ENCODE results near the gene GIMD1. TPM values are rescaled to one million over a fixed set of nuclear protein-coding genes. Genes with fewer than 3 reads are reported as not detected.
"Not testable (repeated sequence)": the region's sequence is repeated elsewhere in the genome, so short reads cannot be mapped to it uniquely, and the experiment has no call there.

Gene GIMD1
- total RNA-seq, 2 experiments from 2014 or later: not detected

- Mint-ChIP-seq H3K36me3 (ENCODE audit: low read depth) (peaks cover 52% of the 10 kb centered on the region), H3K27me3 (ENCODE audit: low read depth) (no peaks in the 10 kb centered on the region), H3K9me3 (peaks cover under 1% of the 10 kb centered on the region), H3K27ac (no peak overlapping the region), H3K4me1 (ENCODE audit: low read depth) (peaks cover 36% of the 10 kb centered on the region), H3K4me3 (no peak overlapping the region)
- DNase-seq: no peak
- intact Hi-C loops (cut with micrococcal nuclease): no loop called here
- CTCF ChIA-PET: no interaction called here
Measured at GRCh38 chr4:106343865-106344646, 24.5 kb downstream of the GIMD1 start.

GRCh38 chr4:106340774-106341173, 27.8 kb downstream of the GIMD1 start:
- CTCF ChIA-PET: no interaction called here

GRCh38 chr4:106339431-106339830, 29.1 kb downstream of the GIMD1 start:
- no peaks in the 10 kb centered on the region for H3K27me3 Mint-ChIP-seq (ENCODE audit: low read depth)
- CTCF ChIA-PET: no interaction called here
- peaks cover 42% of the 10 kb centered on the region for H3K4me1 Mint-ChIP-seq (ENCODE audit: low read depth)
- DNase-seq: no peak
- H3K36me3 Mint-ChIP-seq (ENCODE audit: low read depth): peaks cover 74% of the 10 kb centered on the region
- H3K4me3 Mint-ChIP-seq: no peak overlapping the region
- H3K9me3 Mint-ChIP-seq: peaks cover 12% of the 10 kb centered on the region
- intact Hi-C loops (cut with micrococcal nuclease): no loop called here
- no peak overlapping the region for H3K27ac Mint-ChIP-seq

More at GRCh38 chr4:106340774-106341173, 27.8 kb downstream of the GIMD1 start:
- Mint-ChIP-seq H3K27me3 (ENCODE audit: low read depth) (no peaks in the 10 kb centered on the region), H3K4me3 (no peak overlapping the region), H3K4me1 (ENCODE audit: low read depth) (peaks cover 45% of the 10 kb centered on the region), H3K27ac (no peak overlapping the region), H3K36me3 (ENCODE audit: low read depth) (peaks cover 70% of the 10 kb centered on the region), H3K9me3 (peaks cover 12% of the 10 kb centered on the region)
- DNase-seq: no peak
- intact Hi-C loops (cut with micrococcal nuclease): loop anchor here (2.0 kb wide), 1 partner anchor 14 kb away; no protein-coding TSS in a partner anchor

- intact Hi-C loops (cut with micrococcal nuclease): no loop called here
- peaks cover 39% of the 10 kb centered on the region for H3K4me1 Mint-ChIP-seq (ENCODE audit: low read depth)
- H3K36me3 Mint-ChIP-seq (ENCODE audit: low read depth): peaks cover 76% of the 10 kb centered on the region
- CTCF ChIA-PET: no interaction called here
- no peaks in the 10 kb centered on the region for H3K27me3 Mint-ChIP-seq (ENCODE audit: low read depth)
- no peak overlapping the region for H3K27ac Mint-ChIP-seq
- DNase-seq: no peak
- no peak overlapping the region for H3K4me3 Mint-ChIP-seq
- peaks cover 12% of the 10 kb centered on the region for H3K9me3 Mint-ChIP-seq
Measured at GRCh38 chr4:106338671-106339070, 29.9 kb downstream of the GIMD1 start.

GRCh38 chr4:106337916-106338315, 30.7 kb downstream of the GIMD1 start:
- CTCF ChIA-PET: no interaction called here
- Mint-ChIP-seq H3K27me3 (ENCODE audit: low read depth) (no peaks in the 10 kb centered on the region), H3K36me3 (ENCODE audit: low read depth) (peaks cover 76% of the 10 kb centered on the region), H3K4me3 (no peak overlapping the region), H3K4me1 (ENCODE audit: low read depth) (peaks cover 39% of the 10 kb centered on the region), H3K9me3 (peaks cover 12% of the 10 kb centered on the region), H3K27ac (no peak overlapping the region)
- no peak for DNase-seq
- intact Hi-C loops (cut with micrococcal nuclease): no loop called here

- no peak for DNase-seq
- Mint-ChIP-seq H3K27ac (no peak overlapping the region), H3K27me3 (ENCODE audit: low read depth) (no peaks in the 10 kb centered on the region), H3K36me3 (ENCODE audit: low read depth) (peaks cover 72% of the 10 kb centered on the region), H3K4me3 (no peak overlapping the region), H3K9me3 (peaks cover 12% of the 10 kb centered on the region), H3K4me1 (ENCODE audit: low read depth) (peaks cover 32% of the 10 kb centered on the region)
- intact Hi-C loops (cut with micrococcal nuclease): no loop called here
- CTCF ChIA-PET: no interaction called here
Measured at GRCh38 chr4:106336618-106337017, 32.0 kb downstream of the GIMD1 start.

- H3K27me3 Mint-ChIP-seq (ENCODE audit: low read depth): no peaks in the 10 kb centered on the region
Measured at GRCh38 chr4:106334741-106335470, 33.7 kb downstream of the GIMD1 start.

GRCh38 chr4:106333186-106333585, 35.4 kb downstream of the GIMD1 start:
- CTCF ChIA-PET: no interaction called here
- Mint-ChIP-seq H3K9me3 (peaks cover 10% of the 10 kb centered on the region), H3K4me3 (no peak overlapping the region), H3K36me3 (ENCODE audit: low read depth) (peaks cover 57% of the 10 kb centered on the region), H3K4me1 (ENCODE audit: low read depth) (peaks cover 7% of the 10 kb centered on the region), H3K27me3 (ENCODE audit: low read depth) (no peaks in the 10 kb centered on the region), H3K27ac (no peak overlapping the region)
- no peak for DNase-seq
- intact Hi-C loops (cut with micrococcal nuclease): no loop called here

More at GRCh38 chr4:106334741-106335470, 33.7 kb downstream of the GIMD1 start:
- no peak for DNase-seq
- peaks cover 12% of the 10 kb centered on the region for H3K9me3 Mint-ChIP-seq
- H3K36me3 Mint-ChIP-seq (ENCODE audit: low read depth): peaks cover 65% of the 10 kb centered on the region
- intact Hi-C loops (cut with micrococcal nuclease): no loop called here
- CTCF ChIA-PET: interaction anchor here (0.6 to 0.7 kb wide), 2 partner anchors 626 to 820 kb away, joined by 3 to 4 read pairs; partner anchors contain the start of genes GSTCD and INTS12
- peaks cover 15% of the 10 kb centered on the region for H3K4me1 Mint-ChIP-seq (ENCODE audit: low read depth)
- no peak overlapping the region for H3K4me3 Mint-ChIP-seq
- H3K27ac Mint-ChIP-seq: no peak overlapping the region

- H3K27me3 Mint-ChIP-seq (ENCODE audit: low read depth): no peaks in the 10 kb centered on the region
- peaks cover 39% of the 10 kb centered on the region for H3K36me3 Mint-ChIP-seq (ENCODE audit: low read depth)
- CTCF ChIA-PET: interaction anchor here (0.7 kb wide), 3 partner anchors 9 to 847 kb away, joined by 3 read pairs; no protein-coding TSS in a partner anchor
- H3K4me3 Mint-ChIP-seq: no peak overlapping the region
- H3K27ac Mint-ChIP-seq: no peak overlapping the region
- intact Hi-C loops (cut with micrococcal nuclease): loop anchor here (1.0 kb wide), 2 partner anchors 173 to 569 kb away; no protein-coding TSS in a partner anchor
- no peaks in the 10 kb centered on the region for H3K9me3 Mint-ChIP-seq
- peaks cover 7% of the 10 kb centered on the region for H3K4me1 Mint-ChIP-seq (ENCODE audit: low read depth)
- no peak for DNase-seq
Measured at GRCh38 chr4:106329041-106329618, 39.4 kb downstream of the GIMD1 start.

- CTCF ChIA-PET: no interaction called here
- DNase-seq: no peak
- Mint-ChIP-seq H3K4me3 (no peak overlapping the region), H3K27me3 (ENCODE audit: low read depth) (no peaks in the 10 kb centered on the region), H3K27ac (no peak overlapping the region), H3K9me3 (no peaks in the 10 kb centered on the region), H3K4me1 (ENCODE audit: low read depth) (peaks cover 26% of the 10 kb centered on the region), H3K36me3 (ENCODE audit: low read depth) (peaks cover 32% of the 10 kb centered on the region)
- intact Hi-C loops (cut with micrococcal nuclease): loop anchor here (2.0 kb wide), 1 partner anchor 15 kb away; no protein-coding TSS in a partner anchor
Measured at GRCh38 chr4:106325800-106326199, 42.8 kb downstream of the GIMD1 start.

GRCh38 chr4:106323119-106323518, 45.5 kb downstream of the GIMD1 start:
- intact Hi-C loops (cut with micrococcal nuclease): no loop called here
- Mint-ChIP-seq H3K4me3 (no peak overlapping the region), H3K36me3 (ENCODE audit: low read depth) (peaks cover 34% of the 10 kb centered on the region), H3K27me3 (ENCODE audit: low read depth) (no peaks in the 10 kb centered on the region), H3K9me3 (peaks cover 4% of the 10 kb centered on the region), H3K4me1 (ENCODE audit: low read depth) (peaks cover 37% of the 10 kb centered on the region), H3K27ac (no peak overlapping the region)
- CTCF ChIA-PET: no interaction called here
- no peak for DNase-seq

- H3K27me3 Mint-ChIP-seq (ENCODE audit: low read depth); H3K27ac Mint-ChIP-seq; DNase-seq; intact Hi-C loops (cut with micrococcal nuclease); H3K4me3 Mint-ChIP-seq; CTCF ChIA-PET; H3K9me3 Mint-ChIP-seq: not testable (repeated sequence)
- peaks cover 35% of the 10 kb centered on the region for H3K4me1 Mint-ChIP-seq (ENCODE audit: low read depth)
- H3K36me3 Mint-ChIP-seq (ENCODE audit: low read depth): peaks cover 26% of the 10 kb centered on the region
Measured at GRCh38 chr4:106321814-106322213, 46.8 kb downstream of the GIMD1 start.
